ENCODE results near the gene ENTPD8.

The ENTPD8 gene

DNA sequence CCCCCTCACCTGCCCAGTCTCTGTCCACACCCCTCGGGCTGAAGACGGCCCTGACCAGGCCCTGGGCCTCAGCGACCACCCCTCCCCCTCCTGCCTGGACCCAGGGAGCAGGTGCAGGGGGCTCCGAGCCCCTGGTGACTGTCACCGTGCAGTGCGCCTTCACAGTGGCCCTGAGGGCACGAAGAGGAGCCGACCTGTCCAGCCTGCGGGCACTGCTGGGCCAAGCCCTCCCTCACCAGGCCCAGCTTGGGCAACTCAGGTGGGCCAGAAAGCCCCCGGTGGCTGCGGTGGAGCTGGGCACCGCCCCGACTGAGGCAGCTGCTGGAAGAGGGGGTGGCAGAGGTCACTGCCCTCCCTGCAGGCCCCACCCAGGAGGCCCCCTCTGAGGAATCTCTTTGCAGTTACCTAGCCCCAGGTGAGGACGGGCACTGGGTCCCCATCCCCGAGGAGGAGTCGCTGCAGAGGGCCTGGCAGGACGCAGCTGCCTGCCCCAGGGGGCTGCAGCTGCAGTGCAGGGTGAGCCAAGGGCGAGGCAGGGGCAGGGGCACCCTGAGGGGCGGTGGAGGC lies 7.7 kb downstream of the ENTPD8 start:
- H3K27ac ChIP-seq: no peak overlapping the region
- no peak for DNase-seq (ENCODE audit: low read depth, low spot score)

DNA sequence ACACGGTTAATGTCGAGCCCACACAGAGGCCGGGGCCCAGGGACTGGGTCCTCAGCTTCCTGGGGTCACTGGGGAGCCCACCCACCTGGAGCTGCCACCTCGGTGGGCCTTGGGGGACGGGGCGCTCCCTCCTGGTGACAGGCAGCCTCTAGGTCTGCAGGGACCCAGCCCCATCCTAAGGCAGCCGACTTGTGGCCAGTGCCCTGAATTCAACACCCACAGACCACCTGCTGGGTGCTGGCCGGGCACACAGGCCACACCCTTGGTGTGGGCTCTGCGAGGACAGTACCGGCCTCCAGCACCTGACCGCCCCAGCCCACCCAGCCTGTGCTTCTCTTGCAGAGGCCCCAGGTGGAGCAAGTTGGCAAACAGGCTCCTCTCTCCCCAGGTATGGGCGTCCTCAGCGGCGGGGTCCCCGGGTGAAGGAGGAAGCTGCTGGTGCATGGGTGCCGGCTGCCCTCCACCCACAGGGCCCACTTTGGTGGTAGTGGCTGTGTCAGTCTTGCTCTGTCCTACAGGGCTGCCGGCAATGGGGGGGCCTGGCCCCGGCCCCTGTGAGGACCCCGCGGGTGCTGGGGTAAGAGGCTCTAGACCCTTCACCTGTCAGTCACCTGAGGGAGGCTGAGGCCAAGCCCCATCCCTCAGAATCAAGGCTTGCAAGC lies 8.3 kb downstream of the ENTPD8 start:
- DNase-seq (ENCODE audit: low read depth, low spot score): no peak
- H3K27ac ChIP-seq: no peak overlapping the region

DNA sequence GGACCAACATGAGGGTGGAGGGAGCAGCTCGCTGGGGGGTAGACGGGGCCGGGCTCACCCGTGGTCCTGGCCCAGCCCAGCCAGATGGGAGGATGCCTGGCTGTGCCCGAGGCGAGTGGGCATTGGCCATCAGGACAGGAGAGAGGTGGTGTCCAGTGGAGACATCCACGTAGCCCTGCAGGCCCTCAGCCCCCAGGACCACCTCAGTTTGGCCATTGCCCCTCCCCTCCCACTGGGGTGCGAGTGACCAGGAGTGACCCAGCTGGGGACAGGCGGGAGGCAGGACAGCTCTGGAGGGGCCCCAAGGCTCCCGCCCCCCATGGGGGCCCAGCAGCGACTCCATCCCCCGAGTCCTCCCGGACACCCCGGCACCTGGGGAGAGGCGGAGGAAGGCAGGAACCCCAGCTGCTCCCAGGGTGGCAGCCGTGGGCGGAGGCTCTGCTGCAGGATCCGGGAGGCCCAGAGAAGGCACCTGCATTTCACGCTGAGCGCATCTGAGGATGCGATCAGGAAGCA lies 9.7 kb downstream of the ENTPD8 start:
- DNase-seq (ENCODE audit: low read depth, low spot score): no peak
- no peak overlapping the region for H3K27ac ChIP-seq

DNA sequence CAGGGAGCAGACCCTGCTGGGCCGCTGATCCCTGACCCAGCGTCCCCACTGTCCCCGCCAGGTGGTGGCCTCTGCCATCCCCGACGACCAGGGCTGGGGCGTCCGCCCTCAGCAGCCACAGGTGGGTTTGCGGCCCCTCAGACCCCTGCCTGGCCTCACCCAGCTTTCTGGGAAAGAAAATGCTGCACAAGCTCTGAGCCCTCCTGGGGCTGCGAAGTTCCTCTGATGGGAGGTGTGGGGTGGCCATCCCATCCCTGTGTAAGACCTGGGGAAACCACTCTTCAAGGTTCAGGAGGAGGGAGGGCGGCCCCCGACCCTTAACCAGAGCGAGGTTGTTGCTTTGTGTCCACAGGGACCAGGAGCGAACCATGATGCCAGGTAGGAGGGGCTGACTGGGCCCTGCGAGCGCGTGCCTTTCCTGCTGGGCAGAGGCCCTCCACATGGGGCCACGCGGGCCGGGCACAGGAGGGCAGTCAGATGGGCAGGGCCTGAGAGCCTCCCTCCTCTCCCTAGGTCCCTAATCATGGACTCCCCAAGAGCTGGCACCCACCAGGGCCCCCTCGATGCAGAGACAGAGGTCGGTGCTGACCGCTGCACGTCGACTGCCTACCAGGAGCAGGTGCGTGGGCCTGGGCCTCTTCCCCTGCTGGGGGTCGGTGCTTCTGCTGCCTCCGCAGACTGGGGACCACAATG lies 10.3 kb downstream of the ENTPD8 start:
- no peak for DNase-seq (ENCODE audit: low read depth, low spot score)
- H3K27ac ChIP-seq: no peak overlapping the region

DNA sequence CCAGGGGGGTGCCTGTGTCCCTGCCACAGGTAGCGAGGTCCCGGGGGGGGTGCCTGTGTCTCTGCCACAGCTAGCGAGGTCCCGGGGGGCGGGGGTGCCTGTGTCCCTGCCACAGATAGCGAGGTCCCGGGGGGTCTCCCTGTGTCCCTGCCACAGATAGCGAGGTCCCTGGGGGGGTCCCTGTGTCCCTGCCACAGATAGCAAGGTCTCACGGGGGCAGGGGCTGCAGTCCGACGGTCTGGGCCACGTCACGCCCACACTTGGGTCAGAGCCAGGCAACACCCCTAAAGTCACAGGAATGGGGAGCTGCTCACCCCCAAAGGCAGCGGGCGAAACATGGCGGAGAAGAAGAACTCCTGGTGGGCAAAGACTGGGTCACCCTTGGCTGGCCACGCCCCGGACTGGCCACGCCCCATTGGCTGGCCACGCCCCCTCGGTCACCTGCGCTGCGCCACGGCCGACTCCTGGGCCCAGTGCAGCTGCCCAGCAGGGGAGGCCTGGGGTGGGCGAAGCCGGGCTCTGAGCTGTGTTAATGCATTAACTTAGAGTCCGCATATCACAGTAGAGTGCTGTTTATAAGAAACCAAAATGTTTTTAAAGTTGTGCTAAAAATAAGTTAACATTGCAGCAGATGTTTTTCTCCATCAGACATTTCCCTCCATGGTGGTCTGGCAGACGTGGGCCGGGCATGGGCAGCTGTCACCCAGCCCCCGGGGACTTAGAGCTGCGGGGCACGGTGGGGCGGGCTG lies 11.0 kb downstream of the ENTPD8 start:
- no peak for DNase-seq (ENCODE audit: low read depth, low spot score)
- no peak overlapping the region for H3K27ac ChIP-seq

DNA sequence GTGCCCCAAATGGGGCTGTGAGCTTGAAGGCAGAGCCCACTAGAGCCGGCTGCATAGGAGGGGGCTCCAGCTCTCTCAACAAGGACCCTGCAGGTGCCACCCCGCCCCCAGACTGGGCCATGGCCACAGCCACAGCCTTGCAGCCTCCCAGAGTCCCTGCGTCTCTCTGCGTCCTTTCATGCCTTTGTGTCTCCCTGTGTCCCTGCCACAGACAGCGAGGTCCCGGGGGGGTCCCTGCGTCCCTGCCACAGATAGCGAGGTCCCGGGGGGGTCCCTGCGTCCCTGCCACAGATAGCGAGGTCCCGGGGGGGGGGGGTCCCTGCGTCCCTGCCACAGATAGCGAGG lies 11.6 kb downstream of the ENTPD8 start:
- DNase-seq (ENCODE audit: low read depth, low spot score): no peak
- no peak overlapping the region for H3K27ac ChIP-seq

DNA sequence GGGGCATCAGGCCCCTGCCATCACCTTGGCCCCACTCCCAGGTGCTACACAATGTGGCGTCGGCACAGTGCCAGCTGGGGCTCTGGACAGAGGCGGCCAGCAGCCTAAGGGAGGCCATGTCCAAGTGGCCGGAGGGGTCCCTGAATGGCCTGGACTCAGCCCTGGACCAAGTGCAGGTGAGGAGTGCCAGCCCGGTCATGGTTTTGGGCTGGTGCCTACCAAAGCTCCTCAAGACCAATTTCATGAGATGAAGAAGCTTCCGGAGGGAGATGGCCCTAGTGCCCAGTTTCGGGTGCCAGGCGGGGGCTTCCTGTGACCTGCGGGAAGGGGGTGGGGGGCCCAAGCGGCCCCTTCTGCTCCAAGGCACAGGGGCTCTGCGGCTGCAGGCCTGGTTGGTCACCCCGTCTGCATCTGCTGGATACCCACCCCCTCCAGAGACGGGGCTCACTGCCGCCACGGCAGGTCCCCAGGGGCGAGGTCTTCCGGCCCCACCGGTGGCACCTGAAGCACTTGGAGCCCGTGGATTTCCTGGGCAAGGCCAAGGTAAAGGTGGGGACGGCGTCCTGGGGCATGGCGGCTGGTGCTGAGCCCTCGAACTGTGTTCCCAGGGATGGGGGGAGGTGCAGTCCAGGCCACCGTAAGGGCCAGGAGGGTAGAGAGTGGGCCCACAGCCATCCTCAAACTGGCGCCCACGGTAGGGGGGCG lies 12.2 kb downstream of the ENTPD8 start:
- no peak overlapping the region for H3K27ac ChIP-seq
- no peak for DNase-seq (ENCODE audit: low read depth, low spot score)

DNA sequence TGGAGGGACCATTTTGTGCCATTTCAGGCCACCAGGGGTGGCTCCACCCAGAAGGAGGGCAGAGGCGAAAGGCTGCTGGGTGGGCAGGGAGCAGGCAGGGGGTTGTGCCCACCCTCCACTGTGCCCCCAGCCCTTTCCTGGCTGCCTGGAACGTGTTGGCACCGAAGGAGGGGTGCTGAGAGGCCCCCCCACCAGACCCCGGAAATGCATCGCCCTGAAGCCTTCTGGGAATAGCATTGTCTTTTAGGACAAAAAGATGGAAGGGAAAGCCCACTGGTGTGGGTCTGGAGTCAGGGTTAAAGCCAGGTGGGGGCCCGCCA lies 12.9 kb downstream of the ENTPD8 start:
- no peak overlapping the region for H3K27ac ChIP-seq
- no peak for DNase-seq (ENCODE audit: low read depth, low spot score)

DNA sequence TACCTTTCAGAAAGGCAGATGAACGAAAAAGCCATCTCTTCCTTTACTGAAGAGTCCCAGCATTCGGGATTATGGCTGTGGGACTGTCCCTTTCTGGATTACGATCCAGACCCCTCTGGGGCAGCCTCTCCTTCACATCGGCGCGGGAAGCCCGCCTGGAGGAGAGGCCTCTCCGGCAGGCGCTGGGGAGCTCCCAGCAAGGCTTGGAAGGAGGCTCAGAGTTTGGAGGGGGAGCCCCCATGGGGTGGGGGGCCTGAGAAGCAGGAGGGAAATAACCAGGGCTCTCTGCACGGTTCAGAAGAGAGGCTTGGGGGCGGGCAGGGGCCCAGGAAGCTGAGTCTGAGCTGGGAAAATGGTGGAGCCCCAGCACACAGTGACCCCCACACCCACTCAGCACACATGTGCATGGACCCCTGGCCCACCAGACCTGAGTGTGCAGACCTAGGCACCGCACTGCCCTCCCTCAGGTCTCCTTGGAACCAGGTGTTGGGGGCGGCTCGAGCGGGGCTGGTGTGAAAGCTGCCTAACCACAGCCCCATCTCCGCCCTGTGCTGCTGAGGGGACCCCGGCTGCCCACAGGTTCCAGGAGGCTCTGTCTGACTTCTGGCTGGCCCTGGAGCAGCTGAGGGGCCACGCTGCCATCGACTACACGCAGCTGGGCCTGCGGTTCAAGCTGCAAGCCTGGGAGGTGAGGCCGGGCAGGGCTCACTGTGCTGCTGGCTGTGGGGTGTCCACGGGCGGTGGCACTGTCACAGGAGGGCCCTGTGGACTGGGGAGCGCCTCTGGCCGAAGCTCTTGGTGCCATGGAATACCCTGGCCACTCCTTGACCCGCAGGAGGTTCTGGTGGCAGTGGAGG lies 13.5 kb downstream of the ENTPD8 start:
- DNase-seq (ENCODE audit: low read depth, low spot score): no peak
- no peak overlapping the region for H3K27ac ChIP-seq

DNA sequence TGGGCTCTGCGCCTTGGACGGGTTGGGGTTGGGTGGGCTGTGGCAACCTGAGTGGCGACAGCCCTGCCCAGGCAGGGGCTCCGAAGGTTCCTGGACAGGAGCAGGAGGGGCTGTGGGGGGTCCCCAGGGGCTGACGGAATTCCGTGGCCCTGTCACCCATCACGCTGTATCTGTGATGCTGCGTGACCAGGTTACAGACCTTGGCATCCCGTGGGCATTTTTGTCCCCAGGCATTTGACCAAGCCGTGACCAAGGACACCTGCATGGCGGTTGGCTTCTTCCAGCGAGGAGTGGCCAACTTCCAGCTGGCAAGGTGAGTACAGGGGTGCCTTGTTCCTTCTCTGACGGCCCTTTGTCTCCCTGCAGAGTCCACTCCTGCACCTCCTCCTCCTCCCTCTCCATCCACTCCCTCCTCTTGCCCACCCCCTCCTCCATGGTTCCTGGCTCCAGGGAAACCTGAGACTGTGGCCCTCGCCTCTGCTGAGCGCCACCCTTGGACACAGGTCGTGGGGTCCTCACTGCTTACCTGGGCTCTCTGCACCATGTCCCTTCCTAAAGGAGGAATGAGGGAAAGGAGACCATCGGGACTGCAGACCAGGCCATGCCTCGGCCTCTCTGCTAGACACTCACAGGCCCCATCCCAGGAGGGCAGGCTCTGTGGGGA lies 15.0 kb downstream of the ENTPD8 start:
- DNase-seq (ENCODE audit: low read depth, low spot score): no peak

DNA sequence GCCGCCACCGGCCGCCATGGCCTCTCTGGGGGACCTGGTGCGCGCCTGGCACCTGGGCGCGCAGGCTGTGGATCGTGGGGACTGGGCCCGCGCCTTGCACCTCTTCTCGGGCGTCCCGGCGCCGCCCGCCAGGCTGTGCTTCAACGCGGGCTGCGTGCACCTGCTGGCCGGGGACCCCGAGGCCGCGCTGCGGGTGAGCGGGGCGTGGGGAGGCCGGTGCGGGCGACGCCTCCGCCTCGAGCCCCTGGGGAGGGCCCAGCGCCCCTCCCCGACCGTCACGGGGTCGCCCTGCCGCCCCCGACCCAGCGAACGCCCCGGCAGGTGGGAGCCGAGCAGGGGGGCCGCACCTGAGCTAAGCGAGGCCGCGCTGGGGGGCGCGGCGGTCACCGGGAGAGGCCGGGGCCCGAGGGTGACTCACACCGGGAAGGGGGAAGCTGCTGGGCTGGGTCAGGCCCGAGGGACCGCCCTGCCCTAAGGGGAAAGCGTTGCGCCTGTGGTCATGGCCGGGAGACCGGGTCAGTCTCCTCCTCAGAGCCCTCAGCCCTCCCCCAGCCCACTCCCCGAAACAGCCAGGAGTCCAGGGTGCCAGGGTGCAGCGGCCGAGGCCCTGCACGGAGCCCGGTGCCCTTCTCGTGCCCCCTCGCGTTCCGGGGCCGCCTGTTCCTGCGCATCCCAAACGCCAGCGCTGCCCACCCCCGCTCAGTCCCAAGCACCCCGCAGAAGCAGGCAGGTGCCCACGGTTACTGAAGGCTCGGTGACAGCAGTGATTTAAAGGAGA lies 17.5 kb downstream of the ENTPD8 start:
- peak overlapping the region; percentile 53 for H3K27ac ChIP-seq
- no peak for DNase-seq (ENCODE audit: low read depth, low spot score)

More for the DNA sequence above, 15.0 kb downstream of the ENTPD8 start:
- H3K27ac ChIP-seq: no peak overlapping the region

DNA sequence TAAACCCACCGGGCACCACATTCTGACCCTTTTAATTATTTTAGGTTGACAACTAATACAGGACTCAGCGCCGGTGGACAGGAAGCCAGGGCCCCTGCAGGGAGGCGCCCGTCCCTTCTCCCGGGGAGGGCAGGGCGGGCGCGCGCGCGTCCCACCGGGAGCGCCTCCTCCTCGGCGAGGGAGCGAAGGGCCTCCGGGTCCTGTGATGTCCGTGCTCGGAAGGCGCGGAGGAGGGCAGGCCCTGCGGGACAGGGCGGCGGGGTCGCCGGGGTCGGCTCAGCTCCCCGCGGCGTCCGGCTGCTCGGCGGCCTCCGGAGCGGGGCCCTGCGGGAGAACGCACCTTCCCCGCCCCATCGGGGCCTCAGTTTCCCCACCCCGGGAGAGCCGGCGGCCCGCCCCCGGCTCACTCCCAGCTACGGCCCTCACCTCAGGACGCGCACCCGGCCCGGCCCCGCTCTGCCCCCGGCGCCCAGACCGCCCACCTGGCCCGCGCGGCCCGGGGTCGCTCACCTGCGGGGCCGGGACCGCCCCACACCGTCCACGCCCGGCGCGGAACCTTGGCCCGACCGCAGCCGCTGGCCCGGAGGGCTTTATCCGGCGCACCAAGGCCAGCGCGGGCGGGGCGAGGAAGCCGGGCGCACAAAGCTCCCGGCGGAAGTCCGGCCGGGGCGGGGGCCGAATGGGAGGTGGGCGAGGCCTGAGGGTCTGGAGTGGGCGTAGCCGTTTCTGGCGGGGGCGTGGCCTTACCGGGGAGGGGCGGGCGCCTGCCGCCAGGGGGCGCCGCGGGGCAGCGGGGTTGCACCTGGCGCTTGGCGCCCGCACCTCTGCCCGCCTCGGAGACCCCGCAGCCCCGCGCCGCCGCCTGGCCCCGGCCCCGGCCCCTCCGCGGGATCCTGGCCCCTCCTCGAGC lies 18.3 kb downstream of the ENTPD8 start, which contains the start of the genes EXD3 and NOXA1:
TSS of gene EXD3 (minus strand) at position 559 of the 910 bp plus-strand sequence. CDS start 27,805 bp downstream, outside the sequence.
TSS of gene NOXA1 (plus strand) at position 790 of the 910 bp plus-strand sequence. CDS start 137 bp downstream, outside the sequence.
- DNase-seq (ENCODE audit: low read depth, low spot score): peak; percentile 64
- peak within 1 kb of the TSS; percentile 53 for H3K27ac ChIP-seq

DNA sequence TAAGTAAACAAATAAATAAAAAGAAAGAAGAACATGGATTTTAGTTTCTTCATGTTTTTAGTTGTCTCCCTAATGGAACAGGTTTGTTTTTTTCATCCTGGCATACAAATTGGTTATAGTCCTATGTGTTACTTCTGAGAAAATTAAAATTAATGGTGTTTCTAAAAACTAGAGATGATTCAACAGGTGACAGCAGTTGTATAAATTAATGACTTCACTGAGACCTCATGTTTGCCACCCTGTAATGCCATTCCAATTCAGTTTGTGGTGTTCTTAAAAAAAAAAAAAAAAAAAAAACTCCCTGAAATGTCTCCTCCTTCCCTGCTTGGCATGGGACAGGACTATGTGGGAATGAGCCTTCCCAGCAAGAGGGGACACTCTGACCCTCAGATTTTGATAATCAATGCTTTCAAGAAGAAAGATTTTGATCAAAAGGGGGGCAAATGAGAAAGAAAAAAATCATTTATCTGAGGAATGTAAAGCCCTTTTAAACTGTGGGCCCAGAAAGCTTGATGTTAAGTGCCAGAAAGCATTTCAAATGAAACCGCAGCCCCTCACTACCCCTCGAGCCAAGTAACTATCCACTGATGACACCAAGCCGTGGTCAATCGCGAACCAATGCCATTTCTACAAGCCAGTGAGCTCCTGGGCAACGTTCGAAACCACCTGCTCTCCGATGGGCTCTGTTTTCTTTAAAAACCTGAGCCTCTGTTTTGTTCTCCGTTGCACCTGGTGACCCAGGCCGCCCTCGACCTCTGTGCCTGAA lies 19.1 kb downstream of the ENTPD8 start:
- no peak for DNase-seq (ENCODE audit: low read depth, low spot score)
- H3K27ac ChIP-seq: peak overlapping the region; percentile 53

DNA sequence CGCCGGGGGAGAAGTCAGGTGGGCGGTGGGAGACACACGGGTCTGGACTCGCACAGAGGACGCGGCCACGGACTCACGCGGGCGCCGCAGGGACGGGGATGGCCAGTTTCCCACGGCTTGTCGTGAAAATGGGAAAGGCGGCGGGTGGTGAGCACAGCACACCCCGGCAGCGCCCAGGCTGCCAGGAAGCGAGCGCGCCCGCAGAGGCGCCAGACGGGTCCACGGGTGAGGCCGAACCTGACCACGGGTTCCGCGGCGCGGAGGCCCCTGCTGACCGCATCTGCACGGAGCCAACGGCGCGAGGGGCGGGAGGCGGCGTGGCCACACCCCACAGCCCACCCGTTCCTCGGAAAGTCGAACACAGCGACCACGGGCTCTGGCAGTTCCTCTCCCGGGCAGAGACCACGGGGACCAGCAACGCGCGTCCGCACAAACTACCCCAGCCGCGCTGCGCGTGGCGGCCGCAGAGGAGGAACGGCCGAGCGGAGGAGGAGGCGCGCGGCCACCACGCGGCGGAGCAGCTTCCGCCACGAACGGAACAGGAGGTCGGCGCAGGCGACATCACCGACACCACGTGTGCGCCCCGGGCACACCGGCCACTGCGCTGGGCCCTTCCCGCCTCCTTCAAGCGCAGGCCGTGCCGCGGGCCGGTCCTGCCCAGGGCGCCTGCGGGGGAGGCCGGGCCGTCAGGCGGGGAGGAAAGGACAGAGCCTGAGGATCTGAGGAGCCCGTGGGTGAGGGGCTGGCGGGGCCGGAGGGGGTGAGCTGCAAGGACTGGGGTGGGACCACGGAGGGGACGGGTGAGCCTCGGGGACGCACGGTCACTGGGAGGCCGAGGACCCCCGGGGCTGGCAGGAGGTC lies 23.8 kb downstream of the ENTPD8 start:
- no peak for DNase-seq (ENCODE audit: low read depth, low spot score)
- H3K27ac ChIP-seq: no peak overlapping the region

DNA sequence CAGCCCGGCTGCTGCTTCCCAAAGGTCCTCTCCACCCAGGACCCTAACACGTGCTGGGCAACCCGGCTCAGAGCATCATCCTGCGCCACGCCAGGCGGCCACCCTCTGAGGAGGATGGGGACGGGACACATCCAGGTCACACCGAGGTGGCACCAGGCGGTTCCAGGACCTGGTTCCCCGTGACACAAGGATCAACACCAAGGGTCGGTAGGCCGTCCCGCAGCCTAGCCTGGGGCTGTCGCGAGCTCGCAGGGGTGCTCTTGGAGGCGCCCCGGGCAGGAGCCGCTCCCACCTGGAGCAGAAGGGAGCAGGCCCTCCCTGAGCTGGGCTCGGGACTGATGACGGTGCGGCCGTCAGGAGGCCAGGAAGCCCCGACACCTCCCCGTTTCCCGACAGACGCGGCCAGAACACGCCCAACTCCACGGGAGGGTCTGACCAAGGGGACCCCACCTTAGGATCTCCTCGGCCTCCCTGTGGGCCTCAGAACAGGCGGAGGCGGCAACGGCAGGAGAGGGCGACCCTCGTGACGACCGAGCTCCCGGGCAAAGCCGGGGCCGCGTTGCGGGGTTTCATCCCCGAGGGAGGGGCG lies 24.5 kb downstream of the ENTPD8 start:
- no peak for DNase-seq (ENCODE audit: low read depth, low spot score)
- no peak overlapping the region for H3K27ac ChIP-seq
